IMR-90 (cell line): Measurements from ENCODE around the gene APH1A. TPM values are rescaled to one million over a fixed set of nuclear protein-coding genes. Genes with fewer than 3 reads are reported as not detected.

Experiments used
- ATAC-seq: fragments of 200-7000 bp; cut with Tn5 transposase; 2 replicates; pipeline ENCODE4 v1.9.1; 2020; ENCODE audit warnings: low read depth, mild to moderate bottlenecking, moderate library complexity
- BruUV-seq: library from RNA; stranded (reverse); fragments of 400-500 nt; replicated peaks from 2 replicates; lab custom pipeline; 2021; lab: Mats Ljungman, UMichigan
- CTCF ChIA-PET: fragments of 300-600 bp; formaldehyde crosslinking; extraction: SDS; loops from one replicate; lab custom pipeline; 2021; ENCODE audit warnings: antibody characterized with exemption; lab: Yijun Ruan, JAX
- POLR2A ChIA-PET: fragments of 300-600 bp; sonication (Branson Sonifier 250); formaldehyde crosslinking; loops from one replicate; lab custom pipeline; 2022; ENCODE audit warnings: antibody characterized with exemption; ENCODE audit not compliant: unreplicated experiment; lab: Charles Lee
- DNase-seq: peaks from one replicate; pipeline ENCODE4 v3.0.0; 2013
- H2AFZ ChIP-seq: replicated peaks from 2 replicates; pipeline ENCODE3; 2013; ENCODE audit warnings: low read length, mild to moderate bottlenecking; ENCODE audit not compliant: poor library complexity
- H2AK5ac ChIP-seq: 2 replicates; pipeline ENCODE4 v1.6.1; 2013; ENCODE audit warnings: low read depth, low read length, inconsistent platforms
- H2AK9ac ChIP-seq: replicated peaks from 2 replicates; pipeline ENCODE3; 2013; ENCODE audit warnings: mild to moderate bottlenecking, low read depth, low read length, moderate library complexity; ENCODE audit not compliant: poor library complexity
- H2BK120ac ChIP-seq: 2 replicates; pipeline ENCODE4 v1.6.1; 2013; ENCODE audit warnings: low read depth, low read length, inconsistent platforms
- H2BK15ac ChIP-seq: 3 replicates; pipeline ENCODE4 v1.6.1; 2013; ENCODE audit warnings: low read depth, low read length, inconsistent platforms
- H2BK20ac ChIP-seq: 2 replicates; pipeline ENCODE4 v1.6.1; 2013; ENCODE audit warnings: low read depth, mild to moderate bottlenecking, inconsistent platforms, low read length, moderate library complexity
- H2BK5ac ChIP-seq: 2 replicates; pipeline ENCODE4 v1.6.1; 2013; ENCODE audit warnings: mild to moderate bottlenecking, low read depth, low read length, inconsistent platforms; ENCODE audit not compliant: poor library complexity, severe bottlenecking
- H3K14ac ChIP-seq: replicated peaks from 2 replicates; pipeline ENCODE4 v1.6.1; 2013; ENCODE audit warnings: low read depth, low read length, inconsistent platforms
- H3K18ac ChIP-seq: 2 replicates; pipeline ENCODE4 v1.6.1; 2013; ENCODE audit warnings: low read depth, low read length, control low read depth
- H3K23ac ChIP-seq: 2 replicates; pipeline ENCODE4 v1.6.1; 2013; ENCODE audit warnings: low read depth, low read length, inconsistent platforms
- H3K27ac ChIP-seq: 2 replicates; pipeline ENCODE4 v1.5.1; 2013; ENCODE audit warnings: mild to moderate bottlenecking, control low read depth, low read length; ENCODE audit not compliant: insufficient read depth
- H3K27me3 ChIP-seq: 2 replicates; pipeline ENCODE4 v1.6.1; 2013; ENCODE audit warnings: low read length; ENCODE audit not compliant: control insufficient read depth, insufficient read depth
- H3K36me3 ChIP-seq: 2 replicates; pipeline ENCODE4 v1.6.1; 2013; ENCODE audit warnings: low read length, mixed read lengths; ENCODE audit not compliant: control insufficient read depth, insufficient read depth
- H3K4ac ChIP-seq: 2 replicates; pipeline ENCODE4 v1.6.1; 2013; ENCODE audit warnings: low read depth, low read length, inconsistent platforms
- H3K4me1 ChIP-seq: 2 replicates; pipeline ENCODE4 v1.6.1; 2013; ENCODE audit warnings: low read length, mixed read lengths; ENCODE audit not compliant: control insufficient read depth, insufficient read depth
- H3K4me2 ChIP-seq: 2 replicates; pipeline ENCODE4 v1.6.1; 2013; ENCODE audit warnings: low read depth, mild to moderate bottlenecking, control low read depth, low read length, moderate library complexity
- H3K4me3 ChIP-seq: 2 replicates; pipeline ENCODE4 v1.5.1; 2013; ENCODE audit warnings: low read depth, mild to moderate bottlenecking, control low read depth, low read length, moderate library complexity; ENCODE audit not compliant: insufficient read depth
- H3K56ac ChIP-seq: 2 replicates; pipeline ENCODE4 v1.6.1; 2013; ENCODE audit warnings: low read length, inconsistent platforms; ENCODE audit not compliant: insufficient read depth; ENCODE audit errors: extremely low read depth
- H3K79me1 ChIP-seq, 2 experiments: 2 replicates each; pipeline ENCODE4 v1.6.1; 2013; ENCODE audit warnings: low read length in 2 of 2, inconsistent platforms in 1 of 2, low read depth in 1 of 2
- H3K9ac ChIP-seq: 2 replicates; pipeline ENCODE4 v1.6.1; 2013; ENCODE audit warnings: low read depth, low read length, control low read depth
- H3K9me1 ChIP-seq: 2 replicates; pipeline ENCODE4 v1.6.1; 2013; ENCODE audit warnings: low read length, inconsistent platforms; ENCODE audit not compliant: insufficient read depth
- H3K9me3 ChIP-seq: 2 replicates; pipeline ENCODE4 v1.6.1; 2013; ENCODE audit warnings: low read length; ENCODE audit not compliant: control insufficient read depth, insufficient read depth
- H4K20me1 ChIP-seq: 2 replicates; pipeline ENCODE4 v1.6.1; 2013; ENCODE audit warnings: low read length, inconsistent platforms; ENCODE audit not compliant: insufficient read depth
- H4K5ac ChIP-seq: 2 replicates; pipeline ENCODE4 v1.6.1; 2013; ENCODE audit warnings: mild to moderate bottlenecking, low read depth, low read length, control low read depth
- H4K8ac ChIP-seq, 2 experiments: 2 replicates each; pipeline ENCODE4 v1.6.1; 2013; ENCODE audit warnings: low read depth in 2 of 2, low read length in 2 of 2, control low read depth in 1 of 2, inconsistent platforms in 1 of 2
- H4K91ac ChIP-seq: 2 replicates; pipeline ENCODE4 v1.6.1; 2013; ENCODE audit warnings: low read depth, low read length, inconsistent platforms; ENCODE audit not compliant: insufficient read depth
- BHLHE40 ChIP-seq: fragments of 150-350 bp; IDR thresholded peaks from 2 replicates; pipeline ENCODE4 v1.6.1; 2016; ENCODE audit warnings: mild to moderate bottlenecking, low read depth, low read length
- RFX5 ChIP-seq: IDR thresholded peaks from 2 replicates; pipeline ENCODE4 v1.8.0; 2012; ENCODE audit warnings: low read depth, mild to moderate bottlenecking, low read length, moderate library complexity
- SMC3 ChIP-seq: fragments of 150-350 bp; IDR thresholded peaks from 2 replicates; pipeline ENCODE4 v1.6.1; 2016; ENCODE audit warnings: low read depth, mild to moderate bottlenecking, antibody characterized with exemption, low read length, moderate library complexity
- WGBS, 2 experiments: methylation state at CpG; one replicate each; pipeline versions ENCODE4 v1.1.5 to v1.1.7; 2013; ENCODE audit warnings: missing lambda C conversion rate in 2 of 2; ENCODE audit not compliant: insufficient read length in 1 of 2; ENCODE audit errors: extremely low coverage in 2 of 2; 5-methylcytosine and 5-hydroxymethylcytosine counted together
- dilution Hi-C: fragments of 300-500 bp; cut with HindIII; formaldehyde crosslinking; loops from one replicate; pipeline ENCODE4 v1.14.3; 2018; ENCODE audit warnings: low sequenced_read_pairs; ENCODE audit not compliant: unreplicated experiment
- in situ Hi-C: fragments of 300-500 bp; cut with MboI; formaldehyde crosslinking; loops from 3 replicates; pipeline ENCODE4 v1.14.3; 2019; ENCODE audit warnings: low sequenced_read_pairs, inconsistent platforms, mixed read lengths
- intact Hi-C: fragments of 100-400 bp; cut with micrococcal nuclease; formaldehyde crosslinking; loops from 2 replicates; pipeline ENCODE4 v1.10.0; 2022
- polyA plus RNA-seq, 3 experiments: library from polyadenylated mRNA; depleted of rRNA; stranded (reverse); fragments of >200 nt; gene quantifications; 2 replicates each; pipeline ENCODE4 v1.2.3, GENCODE V29; 2012; ENCODE audit warnings: low replicate concordance in 1 of 3
- total RNA-seq: library from RNA; depleted of rRNA; stranded (reverse); fragments of >200 nt; gene quantifications from 2 replicates; pipeline ENCODE4 v1.2.3, GENCODE V29; 2012

Gene APH1A
- total and polyA plus RNA-seq, 2 of the 4 experiments (the other 2 are of a cell fraction): 62.0 to 94.2 TPM

- no peak for TF ChIP-seq BHLHE40
- no peak for TF ChIP-seq SMC3
These were observed 6.2 kb downstream of the APH1A start (continued) for GRCh38 chr1:150262388-150263320.

GRCh38 chr1:150261367-150261766 lies 7.4 kb downstream of the APH1A start:
- H4K91ac ChIP-seq: no peak overlapping the region
- no peak overlapping the region for H2BK15ac ChIP-seq
- peaks cover 3% of the 10 kb centered on the region; the same call in 1 of the 2 replicates for H3K9me1 ChIP-seq
- ATAC-seq: no peak
- no peak overlapping the region for H3K18ac ChIP-seq
- H2BK120ac ChIP-seq: no peak overlapping the region
- CTCF ChIA-PET: interaction anchor here (0.5 kb wide), 1 partner anchor 719 kb away, joined by 3 read pairs; no protein-coding TSS in a partner anchor
- no peak overlapping the region for H3K56ac ChIP-seq
- no peak overlapping the region for H3K9ac ChIP-seq
- no peak overlapping the region for H3K14ac ChIP-seq
- H2AK5ac ChIP-seq: no peak overlapping the region
- DNase-seq: no peak
- no peak overlapping the region for H4K5ac ChIP-seq
- H2BK5ac ChIP-seq: no peak overlapping the region
- no peak for TF ChIP-seq RFX5
- no peak overlapping the region for H2AFZ ChIP-seq
- dilution Hi-C loops (no loop called here), in situ Hi-C loops (loop anchor here (10.0 kb wide), 1 partner anchor 293 kb away; no protein-coding TSS in a partner anchor), intact Hi-C loops (no loop called here)
- H3K27ac ChIP-seq: no peak overlapping the region
- H3K4ac ChIP-seq: no peak overlapping the region
- 73% methylated on average over 3 of the region's 6 CpGs; no CpG with 5 or more reads in 1 of the 2 experiments for WGBS, 2 experiments
- no peak overlapping the region for H2BK20ac ChIP-seq
- POLR2A ChIA-PET: interaction anchor here (0.7 to 1.2 kb wide), 2 partner anchors 9 to 20 kb away, joined by 5 to 15 read pairs; no protein-coding TSS in a partner anchor
- no peaks in the 10 kb centered on the region for H3K9me3 ChIP-seq
- H4K20me1 ChIP-seq: no peaks in the 10 kb centered on the region
- H3K4me3 ChIP-seq: no peak overlapping the region
- peak overlapping the region; percentile 26 for H2AK9ac ChIP-seq
- H3K27me3 ChIP-seq: no peaks in the 10 kb centered on the region
- H3K36me3 ChIP-seq: peaks cover 15% of the 10 kb centered on the region
- H4K8ac ChIP-seq: no peak overlapping the region
- no TSS peak for BruUV-seq
- peaks cover under 1 to 10% of the 10 kb centered on the region in 2 experiments; a peak in 2 of 4 replicates for H3K79me1 ChIP-seq
- H3K4me1 ChIP-seq: peaks cover 20% of the 10 kb centered on the region
- H3K23ac ChIP-seq: no peak overlapping the region
- H3K4me2 ChIP-seq: no peak overlapping the region
